PFSK-1 (cell line): ENCODE data around the gene TMEM119.
A peak's percentile ranks its signal among the peaks of the same experiment; 100 is the strongest.

Experiments
- FOXP2 ChIP-seq: optimal IDR thresholded peaks from 2 replicates; pipeline ENCODE3; 2011; ENCODE audit warnings: borderline replicate concordance, control low read depth, inconsistent platforms; ENCODE audit not compliant: insufficient read depth; ENCODE audit errors: extremely low read length, extremely low read depth
- POLR2AphosphoS5 ChIP-seq: IDR thresholded peaks from 2 replicates; pipeline ENCODE4 v1.6.1; 2012; ENCODE audit warnings: low read depth, mild to moderate bottlenecking, control low read depth, low read length, moderate library complexity
- SIN3A ChIP-seq: IDR thresholded peaks from 2 replicates; pipeline ENCODE4 v1.6.1; 2012; ENCODE audit warnings: mild to moderate bottlenecking, low read length, moderate library complexity, borderline replicate concordance; ENCODE audit not compliant: insufficient read depth
- TAF1 ChIP-seq: IDR thresholded peaks from 2 replicates; pipeline ENCODE4 v1.6.1; 2012; ENCODE audit warnings: low read length, control low read depth, borderline replicate concordance; ENCODE audit not compliant: insufficient read depth
- TF ChIP-seq, protein P1 (sequence below), 2 experiments: IDR thresholded peaks; 2 replicates each; pipeline versions ENCODE4 v1.6.1 to v1.8.0; 2011 to 2012; ENCODE audit warnings: low read depth in 2 of 2, low read length in 2 of 2, control low read depth in 1 of 2, inconsistent platforms in 1 of 2, mild to moderate bottlenecking in 1 of 2, moderate library complexity in 1 of 2; ENCODE audit not compliant: insufficient read depth in 1 of 2

Gene TMEM119

DNA sequence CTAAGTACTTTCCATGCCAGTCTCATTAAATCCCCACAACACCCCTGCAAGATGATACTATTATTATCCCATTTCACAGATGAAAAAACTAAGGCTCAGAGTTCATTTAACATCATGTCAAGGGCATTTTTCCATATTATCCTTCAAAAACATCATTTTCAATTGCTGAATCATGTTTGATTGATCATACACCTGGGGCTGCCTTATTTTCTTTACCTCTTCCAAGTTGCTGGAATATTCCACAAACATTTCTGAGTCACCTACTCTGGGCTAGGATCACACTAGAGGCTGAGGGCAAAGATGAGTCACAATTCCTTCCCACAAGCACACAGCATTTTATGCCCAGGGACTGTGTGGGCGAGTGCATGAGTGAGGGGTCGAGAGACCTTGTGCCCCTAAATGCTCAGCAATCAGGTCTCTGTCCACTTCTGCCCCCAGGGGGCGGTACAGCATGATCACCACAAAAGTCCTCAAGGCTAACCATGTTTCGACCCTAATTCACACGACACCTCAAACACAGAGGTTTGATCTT lies 14.1 kb upstream of the TMEM119 start:
- TF ChIP-seq POLR2AphosphoS5 (no peak), TAF1 (no peak), SIN3A (no peak)
- TF ChIP-seq, protein P1, sequence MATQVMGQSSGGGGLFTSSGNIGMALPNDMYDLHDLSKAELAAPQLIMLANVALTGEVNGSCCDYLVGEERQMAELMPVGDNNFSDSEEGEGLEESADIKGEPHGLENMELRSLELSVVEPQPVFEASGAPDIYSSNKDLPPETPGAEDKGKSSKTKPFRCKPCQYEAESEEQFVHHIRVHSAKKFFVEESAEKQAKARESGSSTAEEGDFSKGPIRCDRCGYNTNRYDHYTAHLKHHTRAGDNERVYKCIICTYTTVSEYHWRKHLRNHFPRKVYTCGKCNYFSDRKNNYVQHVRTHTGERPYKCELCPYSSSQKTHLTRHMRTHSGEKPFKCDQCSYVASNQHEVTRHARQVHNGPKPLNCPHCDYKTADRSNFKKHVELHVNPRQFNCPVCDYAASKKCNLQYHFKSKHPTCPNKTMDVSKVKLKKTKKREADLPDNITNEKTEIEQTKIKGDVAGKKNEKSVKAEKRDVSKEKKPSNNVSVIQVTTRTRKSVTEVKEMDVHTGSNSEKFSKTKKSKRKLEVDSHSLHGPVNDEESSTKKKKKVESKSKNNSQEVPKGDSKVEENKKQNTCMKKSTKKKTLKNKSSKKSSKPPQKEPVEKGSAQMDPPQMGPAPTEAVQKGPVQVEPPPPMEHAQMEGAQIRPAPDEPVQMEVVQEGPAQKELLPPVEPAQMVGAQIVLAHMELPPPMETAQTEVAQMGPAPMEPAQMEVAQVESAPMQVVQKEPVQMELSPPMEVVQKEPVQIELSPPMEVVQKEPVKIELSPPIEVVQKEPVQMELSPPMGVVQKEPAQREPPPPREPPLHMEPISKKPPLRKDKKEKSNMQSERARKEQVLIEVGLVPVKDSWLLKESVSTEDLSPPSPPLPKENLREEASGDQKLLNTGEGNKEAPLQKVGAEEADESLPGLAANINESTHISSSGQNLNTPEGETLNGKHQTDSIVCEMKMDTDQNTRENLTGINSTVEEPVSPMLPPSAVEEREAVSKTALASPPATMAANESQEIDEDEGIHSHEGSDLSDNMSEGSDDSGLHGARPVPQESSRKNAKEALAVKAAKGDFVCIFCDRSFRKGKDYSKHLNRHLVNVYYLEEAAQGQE (IDR thresholded peaks at IDR 0.05; ENCODE audit: insufficient read depth in 1 of 2, low read depth in 2 of 2, low read length in 2 of 2): no peak

DNA sequence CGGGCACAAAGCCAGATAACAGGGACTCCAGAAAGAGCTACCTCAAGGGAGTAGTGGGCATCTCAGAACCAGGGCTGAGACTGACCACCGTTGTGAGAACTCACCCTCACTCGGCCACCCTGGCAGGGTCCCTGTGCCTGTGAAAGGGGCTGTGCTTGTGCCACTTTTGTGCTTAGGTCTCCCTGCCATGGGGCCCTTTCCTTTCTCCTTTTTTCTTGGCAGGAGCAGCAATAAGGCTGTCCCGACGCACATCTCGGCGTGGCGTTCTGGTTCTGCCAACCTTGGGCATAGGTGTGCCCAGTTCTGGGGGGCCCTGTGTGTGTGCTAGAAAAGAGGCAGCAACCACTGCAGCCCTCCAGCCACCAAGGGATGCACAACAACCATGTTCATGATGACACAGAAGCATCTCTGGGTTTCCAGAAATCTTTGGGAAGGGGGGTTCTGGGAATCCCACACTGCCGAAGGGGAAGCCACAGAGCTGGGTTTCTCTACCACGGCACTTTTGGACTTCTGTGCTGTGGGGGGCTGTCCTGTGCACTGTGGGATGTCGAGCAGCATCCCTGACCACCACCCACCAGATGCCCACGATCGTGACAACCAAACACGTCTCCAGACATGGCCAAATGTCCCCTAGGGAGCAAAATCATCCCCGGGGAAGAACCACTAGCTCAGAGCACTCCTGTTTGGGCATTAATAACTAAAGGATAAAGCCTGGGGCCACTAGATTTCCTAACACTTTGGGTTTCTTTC lies 13.1 kb upstream of the TMEM119 start:
- TF ChIP-seq POLR2AphosphoS5 (no peak), FOXP2 (no peak), SIN3A (no peak)

DNA sequence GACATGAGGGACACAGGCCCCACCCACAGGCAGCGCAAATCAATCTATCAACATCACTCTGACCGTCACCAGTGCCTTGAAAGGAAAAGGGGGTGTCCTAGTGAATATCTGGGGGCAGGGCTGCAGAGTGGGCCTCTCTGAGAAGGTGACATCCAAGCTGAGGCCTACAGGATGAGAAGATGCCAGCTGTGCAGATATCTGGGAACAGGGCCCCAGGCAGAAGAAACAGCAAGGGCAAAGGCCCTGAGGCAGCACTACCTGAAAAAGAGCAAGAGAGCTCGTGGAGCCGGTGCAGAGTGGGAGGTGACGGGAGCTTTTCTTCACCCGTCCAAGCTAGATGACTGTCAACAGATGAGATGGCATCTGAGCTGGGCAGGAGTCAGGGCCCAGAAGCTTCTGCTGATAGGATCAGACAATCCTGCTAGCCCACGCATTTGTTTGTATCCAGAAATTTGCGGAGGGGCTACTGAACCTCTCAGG lies 12.5 kb upstream of the TMEM119 start:
- TF ChIP-seq, protein P1 (IDR thresholded peaks at IDR 0.05; ENCODE audit: insufficient read depth in 1 of 2, low read depth in 2 of 2, low read length in 2 of 2): no peak
- TF ChIP-seq POLR2AphosphoS5 (no peak), TAF1 (no peak)

DNA sequence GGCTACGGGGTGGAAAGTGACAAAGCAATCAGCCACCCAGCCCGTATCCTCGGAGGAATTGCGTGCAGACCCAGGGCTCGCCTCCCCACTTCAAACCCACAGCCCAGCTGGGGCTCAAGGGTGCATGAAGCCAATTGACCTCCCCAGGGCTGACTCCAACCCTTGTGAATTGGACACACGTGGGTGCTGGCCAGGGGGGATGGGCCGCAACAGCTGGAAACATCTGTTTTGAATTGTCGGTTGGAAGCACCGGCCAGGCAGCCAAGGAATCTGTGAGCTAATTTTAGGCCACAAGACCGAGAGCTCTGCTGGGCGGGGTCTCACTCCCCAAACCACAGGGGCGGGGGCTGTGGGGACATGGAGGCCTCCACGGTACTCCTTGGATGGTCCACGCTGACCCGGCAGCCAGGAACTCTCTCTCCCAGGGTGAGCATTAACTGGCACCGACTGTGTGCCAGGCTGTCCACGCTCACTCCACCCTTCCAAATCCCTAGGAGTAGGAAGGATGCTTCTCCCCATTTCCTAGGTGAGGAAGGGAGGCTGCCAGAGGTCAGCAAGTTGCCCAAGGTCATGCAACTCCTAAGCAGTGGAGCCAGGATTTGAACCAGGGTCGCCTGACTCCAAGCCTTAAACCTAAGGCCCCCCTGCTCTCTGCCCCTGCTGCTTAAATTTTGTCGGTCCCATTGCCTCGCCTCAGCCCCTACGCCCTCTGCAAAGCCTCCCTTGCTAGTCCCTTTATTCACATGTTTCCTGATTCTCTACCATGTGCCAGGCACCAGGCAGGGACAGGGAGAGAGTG lies 11.9 kb upstream of the TMEM119 start:
- TF ChIP-seq TAF1: no peak
- TF ChIP-seq FOXP2: peak; percentile 67
- no peak for TF ChIP-seq SIN3A
- no peak for TF ChIP-seq POLR2AphosphoS5
- TF ChIP-seq, protein P1 (IDR thresholded peaks at IDR 0.05; ENCODE audit: insufficient read depth in 1 of 2, low read depth in 2 of 2, low read length in 2 of 2): no peak

DNA sequence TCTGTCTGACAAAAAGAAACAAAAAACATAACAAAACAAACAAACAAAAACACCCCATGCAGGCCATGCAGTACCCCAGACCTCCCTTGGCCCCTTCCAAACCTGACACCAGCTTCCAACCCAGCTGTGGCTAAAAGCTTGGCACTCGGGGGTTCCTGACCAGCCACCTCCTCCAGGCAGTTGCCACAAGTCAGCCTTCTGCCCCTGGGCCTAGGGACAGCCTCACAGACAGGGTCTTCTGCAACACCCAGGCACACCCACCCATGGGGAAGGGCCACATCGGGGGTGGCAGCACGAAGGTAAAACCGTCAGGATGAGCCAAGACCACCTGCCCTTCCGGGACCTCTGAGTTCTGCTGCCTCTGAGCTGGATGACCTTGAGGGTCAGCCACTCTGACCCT lies 10.7 kb upstream of the TMEM119 start:
- TF ChIP-seq POLR2AphosphoS5 (no peak), FOXP2 (no peak), TAF1 (no peak), SIN3A (no peak)
- TF ChIP-seq, protein P1 (IDR thresholded peaks at IDR 0.05; ENCODE audit: insufficient read depth in 1 of 2, low read depth in 2 of 2, low read length in 2 of 2): no peak
